VCaP (cell line): ENCODE results near the gene NIPAL3.
A peak's percentile ranks its signal among the peaks of the same experiment; 100 is the strongest.

ENCODE experiments used
- H3K27ac ChIP-seq: fragments of 450-650 bp; 2 replicates; pipeline ENCODE4 v1.5.1; 2017
- CTCF ChIP-seq: fragments of 450-650 bp; conservative IDR thresholded peaks from 2 replicates; pipeline ENCODE4 v1.5.1; 2017; ENCODE audit warnings: mild to moderate bottlenecking, moderate library complexity

Gene NIPAL3

GRCh38 chr1:24503870-24504523, 88.4 kb downstream of the NIPAL3 start:
- peak overlapping the region; percentile 94 for H3K27ac ChIP-seq
- TF ChIP-seq CTCF, result no peak

GRCh38 chr1:24504560-24504959, 89.0 kb downstream of the NIPAL3 start:
- no peak for TF ChIP-seq CTCF
- H3K27ac ChIP-seq, result peak overlapping the region; percentile 94

GRCh38 chr1:24505816-24506215, 90.2 kb downstream of the NIPAL3 start:
- H3K27ac ChIP-seq, result no peak overlapping the region
- no peak for TF ChIP-seq CTCF

- H3K27ac ChIP-seq, result no peak overlapping the region
- no peak for TF ChIP-seq CTCF
These were observed 91.2 kb downstream of the NIPAL3 start for GRCh38 chr1:24506691-24507381.

GRCh38 chr1:24507405-24507804, 91.8 kb downstream of the NIPAL3 start:
- TF ChIP-seq CTCF, result no peak
- no peak overlapping the region for H3K27ac ChIP-seq

- TF ChIP-seq CTCF, result no peak
- H3K27ac ChIP-seq, result no peak overlapping the region
These were observed 93.3 kb downstream of the NIPAL3 start for GRCh38 chr1:24508911-24509310.

- no peak overlapping the region for H3K27ac ChIP-seq
- no peak for TF ChIP-seq CTCF
These were observed 98.1 kb downstream of the NIPAL3 start for GRCh38 chr1:24513706-24514105.
